ENCODE measurements around the gene LTK.

Gene LTK

GRCh38 chr15:41523097-41523496, 9.5 kb upstream of the LTK start:
- DNase-seq: no peak

DNA sequence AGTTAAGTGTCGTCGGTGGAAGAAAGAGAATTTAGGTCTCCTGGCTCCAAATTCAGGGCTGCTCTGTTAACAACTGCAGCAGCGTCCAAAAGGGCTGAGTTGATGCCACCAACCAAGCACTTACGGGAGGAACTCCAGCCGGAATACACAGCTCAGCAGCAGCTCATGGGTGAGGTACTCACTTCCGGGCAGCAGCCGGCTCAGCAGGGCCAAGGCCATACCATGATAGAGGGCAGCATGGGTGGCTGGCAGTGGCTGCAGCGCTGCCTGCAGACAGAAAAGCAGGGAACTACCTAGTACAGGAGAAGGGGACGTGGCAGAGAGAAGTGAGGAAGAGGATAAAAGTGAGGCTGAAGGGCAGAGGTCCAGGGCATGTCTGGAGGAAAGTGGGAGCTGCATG, 8.0 kb upstream of the LTK start:
- DNase-seq: no peak

DNA sequence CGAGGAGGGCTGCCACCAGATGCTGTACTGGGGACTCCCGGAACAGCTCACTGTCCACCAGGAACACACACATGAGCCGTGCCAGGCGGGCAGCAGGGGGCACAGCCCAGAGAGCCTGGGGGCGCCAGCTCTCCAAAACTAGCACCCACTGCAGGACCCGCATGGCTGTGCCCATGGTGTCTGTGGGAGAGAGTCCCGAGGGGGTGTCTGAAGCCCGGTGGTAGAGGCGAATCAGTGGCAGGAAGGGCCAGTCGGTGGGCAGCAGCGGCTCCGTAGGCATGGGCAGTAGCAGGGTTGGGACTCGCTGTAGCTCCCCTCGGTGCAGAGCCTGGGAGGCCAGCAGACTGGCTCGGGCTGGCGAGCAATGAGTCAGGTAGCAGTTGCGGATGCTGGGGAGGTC, 7.0 kb upstream of the LTK start:
- DNase-seq: no peak

- DNase-seq: no peak
Measured at GRCh38 chr15:41517895-41518449, 4.3 kb upstream of the LTK start.

DNA sequence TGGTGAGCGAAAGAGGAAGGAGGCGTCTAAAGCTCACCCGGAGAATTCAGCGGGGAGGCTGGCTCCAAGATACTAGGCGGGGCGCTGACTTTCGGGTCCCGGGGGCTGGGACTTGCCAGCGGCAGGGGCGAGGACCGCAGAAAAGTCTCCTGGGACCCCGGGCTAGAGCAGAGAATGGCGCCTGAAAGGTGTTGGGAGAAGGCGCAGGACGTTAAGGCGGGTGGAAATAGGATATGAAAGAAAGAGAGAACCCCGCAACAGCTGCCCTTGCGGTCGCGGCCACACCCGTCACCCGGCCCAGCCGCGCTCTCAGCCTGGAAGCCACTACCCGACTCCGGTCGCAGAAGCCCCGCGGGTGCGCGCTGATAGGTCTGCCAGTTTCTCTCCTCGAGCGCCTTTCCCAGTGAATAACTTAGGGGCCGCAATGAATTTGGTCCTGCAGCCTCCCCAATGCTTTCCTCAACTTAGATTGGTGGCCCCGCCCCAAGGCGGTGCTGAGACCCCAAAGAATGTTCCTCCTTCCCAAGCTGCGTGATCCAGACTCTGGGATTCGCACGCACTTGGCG, 604 bp downstream of the LTK start:
- DNase-seq: no peak

DNA sequence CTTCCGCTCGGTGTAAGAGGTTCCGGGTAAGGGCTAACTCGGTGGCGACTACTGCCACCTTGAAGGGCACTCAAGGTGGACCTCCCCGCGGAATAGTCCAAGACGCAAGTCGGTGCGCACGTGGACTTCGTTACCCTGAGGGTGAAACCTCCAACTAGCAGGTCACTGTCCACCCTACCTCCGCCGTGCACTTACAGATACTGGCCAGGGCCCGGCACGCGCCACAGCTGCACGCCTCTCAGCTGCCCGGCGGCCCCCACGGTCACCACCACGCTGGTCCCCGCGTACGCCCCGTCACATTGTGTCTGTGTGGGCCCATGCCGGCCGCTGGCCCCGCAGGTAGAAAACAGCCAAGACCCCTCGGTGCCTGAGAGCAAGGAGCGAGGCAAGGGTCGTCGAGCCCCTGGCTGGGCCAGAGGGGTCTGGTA, 1.1 kb downstream of the LTK start:
- DNase-seq: no peak

- DNase-seq: no peak
Measured at GRCh38 chr15:41511899-41512369, 1.7 kb downstream of the LTK start.

GRCh38 chr15:41511331-41511898, 2.2 kb downstream of the LTK start:
- no peak for DNase-seq

- no peak for DNase-seq
Measured at GRCh38 chr15:41510728-41511127, 2.9 kb downstream of the LTK start.

- DNase-seq: no peak
Measured at GRCh38 chr15:41507820-41508290, 5.8 kb downstream of the LTK start.

DNA sequence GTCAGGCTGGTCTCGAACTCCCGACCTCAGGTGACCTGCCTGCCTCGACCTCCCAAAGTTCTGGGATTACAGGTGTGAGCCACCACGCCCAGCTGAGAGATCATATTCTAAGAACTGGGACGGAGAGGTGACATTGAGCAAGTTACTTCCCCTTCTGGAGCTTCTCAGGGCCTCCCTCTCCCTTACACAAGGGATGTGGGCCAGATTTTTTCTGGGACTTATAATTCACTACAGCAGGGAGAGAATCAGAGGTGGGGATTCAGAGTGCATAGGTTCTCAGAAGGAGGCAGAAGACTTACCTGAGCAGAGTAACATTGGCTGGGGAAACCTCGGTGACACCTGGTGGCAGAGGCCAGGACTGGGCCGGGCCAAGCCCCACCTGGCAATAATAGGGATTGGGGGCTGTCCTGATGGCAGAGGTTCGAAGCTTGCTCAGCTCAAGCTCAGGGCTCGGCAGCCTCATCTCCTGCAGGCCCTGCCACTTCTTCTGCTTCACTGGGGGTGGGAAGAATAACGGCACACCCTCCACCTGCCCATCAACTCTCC, 6.8 kb downstream of the LTK start:
- DNase-seq: no peak

- DNase-seq: no peak
Measured at GRCh38 chr15:41505776-41506175, 7.9 kb downstream of the LTK start.

- no peak for DNase-seq
Measured at GRCh38 chr15:41504751-41505492, 8.7 kb downstream of the LTK start.

- DNase-seq: peak in 1 of 2 experiments; percentile 21
Measured at GRCh38 chr15:41503669-41504010, 10.0 kb downstream of the LTK start.

GRCh38 chr15:41502795-41503668, 10.6 kb downstream of the LTK start:
- no peak for DNase-seq

DNA sequence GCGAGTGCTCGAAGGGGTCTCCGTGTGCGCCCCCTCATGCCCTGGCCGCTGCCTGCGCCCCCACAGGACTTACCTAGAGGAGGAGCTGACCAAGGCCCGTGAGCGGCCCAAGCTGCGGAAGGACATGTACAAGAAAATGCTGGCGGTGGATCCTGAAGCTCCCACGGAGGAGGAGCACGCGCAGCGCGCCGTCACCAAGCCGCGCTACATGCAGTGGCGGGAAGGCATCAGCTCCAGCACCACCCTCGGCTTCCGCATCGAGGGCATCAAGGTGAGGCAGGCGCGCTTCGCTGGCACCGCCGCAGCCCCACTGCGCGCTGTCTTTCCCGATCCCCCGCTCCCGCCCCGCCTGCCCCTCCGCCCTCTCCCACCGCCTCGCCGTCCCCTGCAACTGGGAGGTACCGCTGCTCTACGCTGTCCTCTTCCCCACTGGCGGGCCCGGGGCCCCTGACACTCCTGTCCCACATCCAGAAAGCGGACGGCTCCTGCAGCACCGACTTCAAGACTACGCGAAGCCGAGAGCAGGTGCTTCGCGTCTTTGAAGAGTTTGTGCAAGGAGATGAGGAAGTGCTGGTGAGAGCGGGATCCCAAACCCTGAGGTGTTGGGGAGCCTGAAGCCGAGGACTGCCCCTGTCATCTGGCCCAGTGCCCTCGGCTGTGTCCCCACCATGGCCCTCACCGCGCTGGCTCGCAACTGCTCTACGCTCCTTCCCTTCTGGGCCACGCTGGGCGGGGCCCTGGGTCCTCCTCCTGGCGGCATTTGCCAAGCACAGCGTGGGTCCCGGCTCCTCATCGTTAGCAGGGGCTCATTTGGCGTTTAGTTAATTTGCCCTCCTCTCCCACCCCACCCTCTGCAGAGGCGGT, 11.5 kb downstream of the LTK start:
- no peak for DNase-seq

DNA sequence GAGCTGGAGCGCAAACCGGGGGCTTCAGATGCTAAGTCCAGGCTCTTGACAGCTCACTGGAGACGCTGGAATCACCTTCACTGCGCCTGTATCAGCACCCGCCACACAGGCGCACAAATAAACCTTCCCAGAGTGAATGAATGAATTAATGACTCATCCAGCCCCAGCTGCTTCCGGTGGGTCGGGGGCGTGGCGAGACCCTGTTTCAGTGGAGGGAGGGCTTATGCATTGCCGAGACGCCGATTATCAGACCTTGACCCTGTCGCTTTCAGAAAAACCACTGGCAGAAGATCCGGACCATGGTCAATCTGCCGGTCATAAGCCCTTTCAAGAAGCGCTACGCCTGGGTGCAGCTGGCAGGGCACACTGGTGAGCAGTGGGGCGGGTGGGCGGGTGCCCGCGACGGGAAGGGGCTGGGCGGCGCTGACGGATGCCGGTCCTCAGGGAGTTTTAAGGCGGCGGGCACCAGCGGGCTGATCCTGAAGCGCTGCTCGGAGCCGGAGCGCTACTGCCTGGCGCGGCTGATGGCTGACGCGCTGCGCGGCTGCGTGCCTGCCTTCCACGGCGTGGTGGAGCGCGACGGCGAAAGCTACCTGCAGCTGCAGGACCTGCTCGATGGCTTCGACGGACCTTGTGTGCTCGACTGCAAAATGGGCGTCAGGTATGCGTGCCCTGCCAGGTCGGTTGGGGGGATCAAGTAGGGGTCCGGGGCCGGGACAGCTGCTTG, 12.3 kb downstream of the LTK start:
- DNase-seq: no peak

DNA sequence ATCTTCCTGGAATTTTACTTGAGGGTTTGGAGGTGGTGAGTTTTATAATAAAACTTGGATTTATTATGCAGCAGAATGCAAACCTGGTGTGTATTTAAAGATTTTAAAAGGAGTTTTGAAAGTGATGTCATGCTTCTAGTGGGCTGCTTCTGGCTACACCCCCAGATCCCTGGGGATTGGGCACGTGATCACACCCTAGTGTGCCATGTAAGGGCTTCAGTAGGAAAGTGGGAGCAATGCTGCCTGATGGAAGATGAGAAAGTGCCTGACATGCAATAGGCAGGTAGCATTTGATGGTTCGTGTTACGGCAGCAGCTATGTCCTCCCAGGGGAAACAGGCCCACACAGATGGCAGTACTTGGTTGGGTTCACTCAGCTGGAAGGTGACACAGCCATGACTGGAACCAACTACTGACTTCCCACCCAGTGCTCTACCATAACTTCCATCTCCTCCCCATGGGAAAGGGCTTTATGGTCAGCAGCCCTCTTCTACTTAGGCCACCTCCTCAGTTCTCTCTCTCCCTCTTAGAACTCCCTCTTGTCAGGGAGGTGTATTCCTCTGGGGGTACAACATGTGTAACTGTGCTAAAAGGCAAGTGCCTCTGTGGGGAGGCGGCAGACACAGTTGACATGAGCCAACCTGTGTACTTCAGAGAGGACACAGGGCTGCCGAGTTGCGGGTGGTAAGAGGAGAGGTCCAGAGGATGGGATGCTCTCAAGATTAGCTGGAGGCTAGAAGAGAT, 14.3 kb downstream of the LTK start:
- no peak for DNase-seq

- no peak for DNase-seq
Measured at GRCh38 chr15:41498657-41499056, 15.0 kb downstream of the LTK start.

Data from NCI-H446 (cell line).